GM20000 (cell line): ENCODE results near the gene ENG.
A peak's percentile ranks its signal among the peaks of the same experiment; 100 is the strongest.

Experiments
- DNase-seq: peaks from one replicate; pipeline ENCODE4 v3.0.0; 2012; ENCODE audit warnings: low spot score
- CTCF ChIP-seq: IDR thresholded peaks from 2 replicates; pipeline ENCODE4 v1.5.1; 2012; ENCODE audit warnings: mild to moderate bottlenecking, control low read depth; ENCODE audit errors: extremely low read depth, missing control alignments

The ENG gene

GRCh38 chr9:127801955-127802575 is 52.4 kb downstream of the ENG start:
- no peak for DNase-seq
- no peak for TF ChIP-seq CTCF

GRCh38 chr9:127796852-127797370 is 57.5 kb downstream of the ENG start:
- TF ChIP-seq CTCF, result no peak
- peak; percentile 30 for DNase-seq

- no peak for TF ChIP-seq CTCF
- DNase-seq, result no peak
Measured at GRCh38 chr9:127796225-127796813, 58.1 kb downstream of the ENG start.

GRCh38 chr9:127794001-127794791 is 60.3 kb downstream of the ENG start:
- no peak for TF ChIP-seq CTCF
- no peak for DNase-seq

GRCh38 chr9:127793093-127793708 is 61.3 kb downstream of the ENG start:
- DNase-seq, result no peak
- TF ChIP-seq CTCF, result no peak

DNA sequence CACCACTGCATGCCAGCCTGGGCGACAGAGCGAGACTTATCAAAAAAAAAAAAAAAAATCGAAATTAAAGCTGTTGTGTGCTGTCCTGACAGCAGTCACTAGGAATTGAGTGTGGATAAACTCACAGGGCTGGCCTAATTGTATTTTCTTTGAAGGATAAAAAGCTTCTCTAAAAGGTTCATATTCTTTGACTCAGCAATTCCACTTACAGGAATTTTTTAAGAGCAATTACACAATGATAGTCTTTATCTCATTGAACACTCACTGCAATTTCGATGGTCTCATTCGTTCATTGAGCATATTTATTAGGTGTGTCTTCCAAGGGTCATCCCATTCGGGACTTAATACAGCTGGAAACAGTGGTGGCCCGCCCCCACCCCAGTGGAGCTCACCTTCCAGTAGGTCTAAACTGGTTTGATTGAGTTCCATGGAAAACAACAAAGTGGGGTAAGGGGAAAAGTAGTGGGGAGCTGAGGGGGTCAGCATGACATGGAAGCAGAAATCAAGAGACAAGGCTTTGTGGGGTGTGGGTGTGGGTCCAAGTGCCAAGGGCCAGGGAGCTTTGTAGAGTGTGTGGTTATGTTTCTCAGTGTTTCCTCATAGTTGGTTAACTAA is 61.9 kb downstream of the ENG start:
- TF ChIP-seq CTCF, result no peak
- DNase-seq, result no peak
